Measurements from ENCODE around the gene ECEL1. TPM values are rescaled to one million over a fixed set of nuclear protein-coding genes. Genes with fewer than 3 reads are reported as not detected.

Gene ECEL1
- total RNA-seq, 3 donors from 2014 or later (not counting 1 experiment from before 2014, with no cell fraction given), result not detected

DNA sequence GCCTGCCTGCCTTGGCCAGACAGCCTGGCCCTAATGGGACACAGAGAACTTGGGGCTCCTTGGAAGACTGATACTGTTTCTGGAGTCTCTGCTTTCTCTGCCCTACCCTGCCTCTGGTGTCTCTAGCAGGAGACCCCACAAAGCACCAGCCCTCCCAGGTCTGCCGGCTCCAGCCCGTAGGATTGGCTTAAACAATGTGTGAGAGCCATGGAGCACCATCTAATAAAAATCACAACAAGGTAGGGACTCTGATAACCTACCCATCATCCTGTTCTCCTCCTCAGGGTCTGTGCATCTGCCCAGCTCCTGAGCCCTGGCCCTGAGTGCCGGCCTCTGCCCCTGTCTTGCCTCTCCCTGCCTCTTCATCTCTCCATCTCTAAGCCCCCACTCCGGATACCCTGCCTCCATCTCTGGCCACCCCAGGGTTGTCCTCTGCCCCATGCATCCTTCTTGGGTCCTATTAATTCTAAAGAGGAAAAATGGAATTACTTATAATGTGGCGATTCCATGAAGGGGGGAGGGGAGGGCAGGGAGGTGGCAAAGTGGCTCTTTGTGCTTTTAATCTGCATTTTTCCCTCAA lies 1.2 kb upstream of the ECEL1 start:
- Histone ChIP-seq H3K27ac (ENCODE audit: low read length) (no peak overlapping the region), H3K27me3 (ENCODE audit: control insufficient read depth, insufficient read depth, low read length) (peaks cover 8% of the 10 kb centered on the region), H3K4me3 (ENCODE audit: low read length) (no peak overlapping the region), H3K36me3 (ENCODE audit: control insufficient read depth, insufficient read depth, low read length) (no peaks in the 10 kb centered on the region), H3K4me1 (ENCODE audit: control insufficient read depth, insufficient read depth, low read length) (peaks cover 6% of the 10 kb centered on the region), H3K9me3 (ENCODE audit: control insufficient read depth, insufficient read depth, low read length) (no peaks in the 10 kb centered on the region)
- ATAC-seq (no peak), DNase-seq (no peak)
- peaks cover 28 to 33% of the 10 kb centered on the region in 2 donors for H3K27me3 Mint-ChIP-seq (ENCODE audit: low read depth in 2 of 2)
- H3K4me1 Mint-ChIP-seq, result peaks cover 4 to 5% of the 10 kb centered on the region in 2 donors
- intact Hi-C loops (cut with micrococcal nuclease), result no loop called here
- H3K27ac Mint-ChIP-seq, result no peak overlapping the region
- H3K9me3 Mint-ChIP-seq, result no peaks in the 10 kb centered on the region
- peak overlapping the region; percentile 31 for H3K4me3 Mint-ChIP-seq
- H3K36me3 Mint-ChIP-seq, result no peaks in the 10 kb centered on the region
- TF ChIP-seq, protein P1, sequence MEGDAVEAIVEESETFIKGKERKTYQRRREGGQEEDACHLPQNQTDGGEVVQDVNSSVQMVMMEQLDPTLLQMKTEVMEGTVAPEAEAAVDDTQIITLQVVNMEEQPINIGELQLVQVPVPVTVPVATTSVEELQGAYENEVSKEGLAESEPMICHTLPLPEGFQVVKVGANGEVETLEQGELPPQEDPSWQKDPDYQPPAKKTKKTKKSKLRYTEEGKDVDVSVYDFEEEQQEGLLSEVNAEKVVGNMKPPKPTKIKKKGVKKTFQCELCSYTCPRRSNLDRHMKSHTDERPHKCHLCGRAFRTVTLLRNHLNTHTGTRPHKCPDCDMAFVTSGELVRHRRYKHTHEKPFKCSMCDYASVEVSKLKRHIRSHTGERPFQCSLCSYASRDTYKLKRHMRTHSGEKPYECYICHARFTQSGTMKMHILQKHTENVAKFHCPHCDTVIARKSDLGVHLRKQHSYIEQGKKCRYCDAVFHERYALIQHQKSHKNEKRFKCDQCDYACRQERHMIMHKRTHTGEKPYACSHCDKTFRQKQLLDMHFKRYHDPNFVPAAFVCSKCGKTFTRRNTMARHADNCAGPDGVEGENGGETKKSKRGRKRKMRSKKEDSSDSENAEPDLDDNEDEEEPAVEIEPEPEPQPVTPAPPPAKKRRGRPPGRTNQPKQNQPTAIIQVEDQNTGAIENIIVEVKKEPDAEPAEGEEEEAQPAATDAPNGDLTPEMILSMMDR (IDR thresholded peaks at IDR 0.05), result no peak
- WGBS (ENCODE audit: insufficient coverage), result 91% methylated on average over 4 of the region's 5 CpGs

DNA sequence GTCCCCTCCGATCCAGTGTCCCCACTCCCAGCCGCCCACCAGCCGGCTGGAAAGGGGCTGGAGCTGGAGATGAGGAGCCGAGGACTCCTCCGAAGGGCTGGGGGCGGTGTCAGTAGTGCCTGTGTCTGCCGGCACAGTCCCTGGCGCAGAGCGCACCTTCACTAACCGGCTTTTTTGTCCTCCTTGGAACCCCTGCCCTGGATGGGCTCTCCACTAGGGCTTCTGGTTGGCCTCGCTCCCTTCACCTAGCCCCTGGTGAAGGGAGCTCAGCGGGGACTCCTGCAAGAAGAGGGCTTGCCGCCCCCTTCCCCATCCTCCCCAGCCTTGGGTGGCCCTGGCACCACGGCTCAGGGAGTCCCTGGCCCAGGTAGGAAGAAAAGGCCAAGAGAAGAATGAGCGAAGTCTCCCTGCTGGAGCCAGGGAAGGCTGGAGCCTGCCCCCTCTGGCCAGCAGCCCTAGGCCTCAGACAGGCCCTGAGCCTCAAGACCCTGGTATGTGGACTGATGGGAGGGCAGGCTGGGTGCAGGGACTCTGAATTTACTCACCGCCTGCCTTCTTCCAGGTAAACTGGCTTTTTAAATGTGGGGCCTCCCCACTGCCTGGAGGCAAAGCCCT lies 570 bp upstream of the ECEL1 start:
- H3K4me3 ChIP-seq (ENCODE audit: low read length), result no peak overlapping the region

DNA sequence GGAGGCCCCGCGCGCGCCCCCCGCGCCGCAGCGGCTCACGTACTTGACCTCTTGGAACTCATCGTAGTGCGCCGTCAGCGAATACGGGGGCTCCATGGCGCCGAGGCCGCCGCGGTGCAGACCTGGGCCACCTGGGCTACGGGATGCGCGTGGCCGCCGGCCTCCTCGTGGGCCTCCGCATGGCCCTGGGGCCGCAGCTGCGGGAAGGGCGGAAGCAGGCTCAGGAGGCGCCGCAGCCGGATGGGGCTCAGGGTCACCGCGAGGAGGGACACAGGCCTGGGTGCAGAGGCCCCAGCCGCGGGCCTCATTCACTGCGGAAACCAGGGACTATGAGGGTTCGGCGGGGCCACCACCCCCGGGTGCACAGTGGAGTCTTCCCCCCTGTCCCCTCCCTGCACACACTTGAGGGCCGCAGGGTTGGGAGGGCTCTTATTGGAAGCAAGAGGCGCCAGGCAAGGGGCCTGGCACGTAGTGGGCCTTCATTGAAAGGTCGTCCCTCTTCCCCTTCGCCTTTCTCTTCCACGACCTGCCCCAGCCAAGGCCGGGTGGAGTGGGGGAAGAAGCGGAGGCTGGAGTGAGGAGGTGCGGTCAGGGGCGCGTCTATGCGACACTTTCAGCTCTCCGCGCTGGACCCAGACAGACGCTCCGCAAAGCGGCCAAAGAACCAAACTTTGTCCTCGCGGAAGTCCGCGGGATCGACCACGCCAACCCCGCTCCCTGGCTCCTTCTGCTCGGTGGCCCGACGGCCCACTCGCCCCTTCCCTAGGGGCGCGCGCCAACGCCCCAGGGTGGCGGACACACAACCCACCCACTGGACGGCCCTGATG lies 863 bp downstream of the ECEL1 start:
- Histone ChIP-seq H3K27me3 (ENCODE audit: control insufficient read depth, insufficient read depth, low read length) (peaks cover 8% of the 10 kb centered on the region), H3K4me3 (ENCODE audit: low read length) (no peak overlapping the region), H3K9me3 (ENCODE audit: control insufficient read depth, insufficient read depth, low read length) (no peaks in the 10 kb centered on the region), H3K36me3 (ENCODE audit: control insufficient read depth, insufficient read depth, low read length) (no peaks in the 10 kb centered on the region), H3K4me1 (ENCODE audit: control insufficient read depth, insufficient read depth, low read length) (peaks cover 6% of the 10 kb centered on the region), H3K27ac (ENCODE audit: low read length) (no peak overlapping the region)
- Mint-ChIP-seq H3K4me1 (peaks cover 4 to 5% of the 10 kb centered on the region in 2 donors), H3K36me3 (no peaks in the 10 kb centered on the region), H3K4me3 (no peak overlapping the region), H3K27ac (no peak overlapping the region), H3K27me3 (ENCODE audit: low read depth in 2 of 2) (peaks cover 28 to 31% of the 10 kb centered on the region in 2 donors), H3K9me3 (no peaks in the 10 kb centered on the region)
- no peak for DNase-seq
- intact Hi-C loops (cut with micrococcal nuclease), result no loop called here
- no peak for ATAC-seq
- TF ChIP-seq, protein P1 (IDR thresholded peaks at IDR 0.05), result no peak
- WGBS (ENCODE audit: insufficient coverage), result 7% methylated on average over 73 of the region's 74 CpGs

More for the DNA sequence above, 570 bp upstream of the ECEL1 start:
- DNase-seq (no peak), ATAC-seq (no peak)
- TF ChIP-seq, protein P1 (IDR thresholded peaks at IDR 0.05), result no peak
- H3K4me1 ChIP-seq (ENCODE audit: control insufficient read depth, insufficient read depth, low read length), result peaks cover 6% of the 10 kb centered on the region
- Mint-ChIP-seq H3K36me3 (no peaks in the 10 kb centered on the region), H3K9me3 (no peaks in the 10 kb centered on the region), H3K4me3 (no peak overlapping the region), H3K27me3 (ENCODE audit: low read depth in 2 of 2) (peaks cover 28 to 35% of the 10 kb centered on the region in 2 donors), H3K27ac (no peak overlapping the region), H3K4me1 (peaks cover 4 to 5% of the 10 kb centered on the region in 2 donors)
- intact Hi-C loops (cut with micrococcal nuclease), result no loop called here
- H3K27me3 ChIP-seq (ENCODE audit: control insufficient read depth, insufficient read depth, low read length), result peaks cover 8% of the 10 kb centered on the region
- no peak overlapping the region for H3K27ac ChIP-seq (ENCODE audit: low read length)
- no peaks in the 10 kb centered on the region for H3K36me3 ChIP-seq (ENCODE audit: control insufficient read depth, insufficient read depth, low read length)
- whole genome bisulfite sequencing (ENCODE audit: insufficient coverage), result 52% methylated on average over 16 of the region's 16 CpGs
- no peaks in the 10 kb centered on the region for H3K9me3 ChIP-seq (ENCODE audit: control insufficient read depth, insufficient read depth, low read length)

All from natural killer cell (primary cell).